Posterior cingulate gyrus (tissue), 11 donors: ENCODE data around the gene RAB3A.

ENCODE experiments used
- DNase-seq, 10 donors: peaks; one replicate each; pipeline versions ENCODE4 v3.0.0 to v3.0.0-alpha.2; 2020 to 2021; ENCODE audit warnings: mixed read lengths in 3 of 10
- intact Hi-C: fragments of 100-400 bp; cut with DNase I; formaldehyde crosslinking; loops from one replicate; pipeline ENCODE4 v1.15.1; 2023

RAB3A gene

DNA sequence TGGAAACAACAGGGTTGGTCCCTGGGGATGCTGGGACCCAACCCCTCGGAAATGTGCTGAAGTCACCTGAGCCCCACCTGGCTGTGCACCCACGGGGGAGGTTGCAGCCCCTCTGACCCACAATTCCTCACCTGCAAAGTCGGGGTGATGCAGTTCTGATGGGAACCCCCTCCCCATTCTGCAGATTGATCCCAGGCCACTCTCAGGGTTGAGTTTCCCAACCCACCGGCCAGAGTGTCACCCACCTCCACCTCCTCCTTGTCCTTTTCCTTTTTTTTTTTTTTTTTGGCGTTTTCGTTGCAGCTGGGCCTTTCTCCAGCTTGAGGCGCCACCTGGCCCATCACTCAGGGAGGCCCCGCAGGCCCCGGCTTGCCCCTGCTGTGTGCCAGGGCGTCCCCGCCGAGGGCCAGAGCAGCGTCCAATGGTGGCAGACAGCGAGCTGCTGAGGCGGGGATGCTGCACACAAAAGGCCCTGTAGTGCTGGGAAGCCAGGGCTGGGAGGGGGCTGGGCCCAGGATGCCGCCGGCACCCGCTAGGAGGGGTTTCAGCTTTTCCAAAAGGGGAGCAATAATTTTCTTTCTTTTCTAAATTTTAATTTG is 46.3 kb downstream of the RAB3A start:
- intact Hi-C loops: loop anchor here (5.0 kb wide), 2 partner anchors 35 to 150 kb away; partner anchors contain the start of genes ARRDC2 and MPV17L2
- peak; percentile 71 to 97 (median 82) for DNase-seq

DNA sequence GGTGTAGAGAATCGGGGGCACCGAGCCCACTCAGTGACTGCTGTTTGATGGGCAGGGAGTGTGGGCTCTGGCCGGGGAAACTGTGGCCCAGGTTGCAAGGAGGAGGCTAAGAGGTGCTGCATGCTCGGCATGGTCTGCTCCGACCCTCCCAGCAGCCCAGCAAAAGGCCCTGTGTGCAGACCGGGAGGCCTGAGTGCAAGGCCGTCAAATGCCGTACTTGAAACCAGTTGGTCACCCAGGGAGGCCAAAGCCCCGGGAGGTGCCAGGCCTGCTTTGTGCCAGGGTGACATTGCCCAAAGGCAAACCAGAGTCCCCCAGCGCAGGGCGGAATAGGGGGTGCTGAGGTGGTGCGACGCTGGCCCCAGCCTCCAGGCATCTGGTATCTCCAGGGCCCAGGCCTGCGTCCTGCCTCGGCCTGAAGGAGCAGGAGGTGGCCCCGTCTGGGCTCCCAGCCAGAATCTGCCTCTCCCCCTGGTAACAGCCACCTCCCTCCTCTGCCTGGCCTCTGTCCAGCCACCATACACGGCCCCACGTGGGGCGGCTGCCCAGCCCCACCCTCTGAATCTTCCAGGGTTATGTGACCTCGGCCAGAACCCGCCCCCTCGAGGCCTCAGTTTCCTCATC is 46.9 kb downstream of the RAB3A start:
- peak in 9 of 10 donors; percentile 56 to 95 (median 67) for DNase-seq
- intact Hi-C loops: loop anchor here (5.0 kb wide), 2 partner anchors 35 to 150 kb away; partner anchors contain the start of genes ARRDC2 and MPV17L2

- DNase-seq: peak in 1 of 10 donors; percentile 70
- intact Hi-C loops: loop anchor here (5.0 kb wide), 2 partner anchors 36 to 149 kb away; partner anchors contain the start of genes ARRDC2 and MPV17L2
Observed at GRCh38 chr19:18156268-18156667, 47.6 kb downstream of the RAB3A start.

- peak in 1 of 10 donors; percentile 82 for DNase-seq
- intact Hi-C loops: loop anchor here (5.0 kb wide), 2 partner anchors 37 to 148 kb away; partner anchors contain the start of genes ARRDC2 and MPV17L2
Observed at GRCh38 chr19:18155095-18156087, 48.5 kb downstream of the RAB3A start.

DNA sequence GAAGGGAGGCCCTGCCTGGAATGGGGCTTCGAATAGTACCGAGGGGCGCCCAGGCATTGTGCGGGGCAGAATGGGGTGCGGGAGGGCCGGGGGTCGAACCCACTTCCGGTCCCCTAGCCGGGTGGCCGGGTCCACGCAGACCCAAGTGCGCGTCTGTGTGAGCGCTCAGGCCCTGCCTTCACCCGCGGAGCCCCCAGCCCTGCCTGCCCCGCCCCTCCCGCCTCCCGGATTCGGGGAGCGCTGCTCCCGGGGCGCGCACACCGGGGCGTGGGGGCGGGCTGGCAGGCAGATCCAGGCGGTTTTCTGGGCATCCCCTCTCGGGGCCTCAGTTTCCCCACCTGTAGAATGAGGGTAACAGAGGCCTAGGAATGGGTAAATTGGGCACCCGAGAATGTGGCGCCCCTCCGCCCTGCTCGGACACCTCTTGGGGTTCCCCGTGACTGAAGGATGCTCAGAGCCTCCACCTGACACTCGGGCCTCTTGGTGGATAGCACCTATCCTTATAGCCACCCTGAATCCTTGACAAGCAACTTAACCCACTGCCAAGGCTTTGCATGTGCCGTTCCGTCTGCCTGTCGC is 50.2 kb downstream of the RAB3A start:
- DNase-seq: peak in 1 of 10 donors; percentile 88

GRCh38 chr19:18152817-18153555 is 50.9 kb downstream of the RAB3A start, which contains the start of gene PIK3R2:
TSS of gene PIK3R2 (plus strand) at chr19:18153163. CDS start at chr19:18155880, 2,717 bp downstream.
- intact Hi-C loops: no loop called here
- DNase-seq: peak; percentile 97 to 100 (median 99)

More for the DNA sequence above, 50.2 kb downstream of the RAB3A start:
- intact Hi-C loops: no loop called here

GRCh38 chr19:18152442-18152816 is 51.4 kb downstream of the RAB3A start:
- intact Hi-C loops: no loop called here

DNA sequence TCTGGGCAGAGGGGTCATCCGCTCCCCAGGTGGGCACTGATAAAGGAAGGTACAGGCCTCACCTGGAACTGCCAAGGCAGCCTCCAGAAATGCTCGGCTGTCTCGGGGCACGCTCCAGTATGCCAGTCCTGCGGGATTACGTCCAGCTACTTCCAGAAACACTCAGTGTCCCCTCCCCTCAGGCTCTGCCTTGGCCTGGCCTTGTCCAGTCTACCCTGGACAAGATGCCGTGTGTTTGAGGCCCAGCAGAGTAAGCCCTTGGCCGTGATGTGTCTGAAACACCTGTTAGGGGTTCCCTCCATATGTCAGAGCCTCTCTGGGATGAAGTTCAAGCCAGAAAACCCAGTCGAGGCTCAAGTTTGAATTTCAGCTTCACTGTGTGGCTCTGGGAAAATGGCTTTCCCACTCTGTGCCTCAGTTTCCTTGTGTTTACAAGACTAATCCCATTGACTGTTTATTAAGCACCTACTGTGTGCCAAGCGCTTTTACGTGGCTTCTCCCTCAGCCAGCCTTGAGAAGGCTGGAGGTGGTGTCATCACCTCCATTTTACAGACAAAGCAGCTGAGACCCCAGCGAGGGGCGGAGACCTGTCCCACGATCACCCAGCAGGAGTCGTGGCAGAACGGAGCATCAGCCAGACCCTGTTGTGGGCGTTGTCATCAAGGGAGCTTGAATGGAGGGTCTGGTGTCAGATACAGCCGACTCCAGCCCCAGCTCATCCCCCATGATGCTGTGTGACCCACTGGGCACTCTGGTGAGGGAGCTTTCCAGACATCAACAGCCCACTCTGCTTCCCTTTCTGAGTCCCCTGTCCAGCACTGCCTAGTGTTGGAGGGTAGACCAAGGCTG is 52.8 kb downstream of the RAB3A start:
- intact Hi-C loops: no loop called here
- peak in 1 of 10 donors; percentile 67 for DNase-seq

More at GRCh38 chr19:18152442-18152816, 51.4 kb downstream of the RAB3A start:
- peak; percentile 90 to 99 (median 94) for DNase-seq

DNA sequence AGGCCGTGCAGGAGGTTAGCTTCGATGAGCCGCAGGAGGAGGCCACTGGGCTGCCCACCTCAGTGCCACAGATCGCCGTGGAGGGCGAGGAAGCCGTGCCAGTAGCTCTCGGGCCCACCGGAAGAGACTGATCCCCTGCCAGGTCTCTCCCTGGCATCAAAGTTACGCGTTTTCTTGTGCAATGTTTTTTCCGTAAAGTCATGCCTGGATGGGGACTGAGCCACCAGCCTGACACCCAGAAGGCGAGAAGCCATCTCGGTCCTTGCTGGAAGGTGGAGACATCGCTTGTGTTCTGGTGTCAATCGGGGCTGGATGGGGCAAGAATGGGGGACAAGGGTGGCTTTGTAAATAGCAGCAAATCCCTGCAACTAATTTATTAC is 54.3 kb downstream of the RAB3A start:
- intact Hi-C loops: no loop called here
- no peak for DNase-seq

DNA sequence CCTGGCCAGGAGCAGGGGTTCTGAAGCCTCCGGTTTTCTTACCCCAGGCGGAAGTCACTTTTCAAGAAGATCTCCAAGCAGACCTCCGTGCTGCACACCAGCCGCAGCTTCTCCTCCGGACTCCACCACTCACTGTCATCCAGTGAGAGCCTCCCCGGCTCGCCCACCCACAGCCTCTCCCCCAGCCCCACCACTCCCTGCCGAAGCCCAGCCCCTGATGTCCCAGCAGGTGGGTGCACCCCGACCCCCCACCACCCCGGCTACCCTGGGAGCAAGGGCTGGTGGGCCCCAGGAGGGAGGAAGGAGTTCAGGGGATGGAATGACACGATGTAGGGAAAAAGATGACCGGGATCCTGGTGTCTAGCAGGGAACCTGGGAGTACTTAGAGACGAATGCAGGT is 56.4 kb downstream of the RAB3A start:
- DNase-seq: no peak
- intact Hi-C loops: no loop called here
